HG03469 (cell line): ENCODE data around the gene KCNJ9.
"Not testable (repeated sequence)": the region's sequence is repeated elsewhere in the genome, so short reads cannot be mapped to it uniquely, and the experiment has no call there.

Source experiments
- ATAC-seq: cut with Tn5 transposase; IDR thresholded peaks from one replicate; pipeline ENCODE4 v1.9.1; 2021; ENCODE audit warnings: mild to moderate bottlenecking, moderate library complexity, moderate number of reproducible peaks; ENCODE audit not compliant: unreplicated experiment

The KCNJ9 gene

DNA sequence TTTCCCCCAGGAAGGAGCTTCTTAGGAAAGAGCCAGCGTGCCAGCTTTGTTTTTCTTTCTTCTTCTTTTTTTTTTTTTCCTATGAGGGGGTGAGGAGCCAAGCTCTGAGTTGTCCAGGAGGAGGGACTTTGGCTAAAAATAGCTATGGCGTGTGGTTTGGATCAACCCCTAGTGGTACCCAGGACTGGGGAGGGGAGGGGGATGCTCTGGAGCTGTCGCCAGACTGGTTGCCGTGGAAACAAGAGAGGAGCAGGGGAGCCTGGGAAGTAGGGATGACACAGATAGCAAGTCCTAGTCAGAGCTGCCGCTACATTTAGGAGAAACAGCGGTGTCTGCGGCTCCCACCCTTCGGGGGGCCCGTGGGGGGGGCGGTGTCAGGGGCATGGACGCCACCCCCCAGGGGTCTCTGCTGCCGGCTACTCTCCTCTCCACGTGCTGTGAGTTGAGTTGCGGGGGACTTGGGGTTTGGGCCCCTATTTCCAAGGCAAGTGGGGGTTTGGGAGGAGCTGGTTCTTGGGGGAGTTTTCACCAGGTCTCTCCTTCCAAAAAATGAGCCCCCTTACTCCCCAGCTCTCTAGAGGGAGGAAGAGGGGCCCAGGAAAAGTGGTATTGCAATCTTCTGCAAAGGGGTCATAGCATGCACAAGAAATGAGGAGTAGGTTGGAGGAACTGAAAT lies at the start of gene KCNJ9:
KCNJ9 (plus strand) TSS at position 278 of the 676 bp plus-strand sequence. CDS start 2,493 bp downstream, outside the sequence.
- ATAC-seq = no peak

DNA sequence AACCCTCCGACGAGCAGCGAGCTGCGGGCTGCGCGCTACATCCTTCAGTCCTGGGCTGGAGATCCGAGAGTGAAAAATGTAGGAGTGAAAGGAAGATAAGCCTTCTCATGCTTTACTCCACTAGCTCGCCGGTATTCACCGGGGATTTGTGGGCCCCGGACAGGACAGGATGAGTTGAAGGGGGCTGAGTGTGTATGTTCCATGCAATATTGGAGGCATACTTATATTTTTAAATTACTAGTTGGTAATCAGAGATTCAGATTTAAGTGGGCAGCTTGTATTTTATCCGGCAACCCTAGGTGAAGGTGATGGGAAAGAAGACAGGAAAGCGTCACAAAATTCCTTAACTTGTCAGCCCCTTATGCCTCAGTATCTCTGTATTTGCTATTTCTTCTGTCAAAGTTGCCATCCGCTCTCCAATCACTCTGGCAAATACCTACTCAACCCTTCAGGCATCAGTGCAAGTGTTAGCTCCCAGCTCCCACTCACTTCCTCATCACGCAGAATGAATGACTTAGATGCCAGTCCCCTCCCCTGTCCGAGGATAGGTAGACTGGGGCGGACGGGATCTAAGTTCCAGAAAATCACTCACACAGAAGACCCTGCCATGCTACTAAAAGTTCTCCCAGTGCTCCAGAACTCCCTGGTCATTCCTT lies 49.0 kb upstream of the KCNJ9 start:
- no peak for ATAC-seq

DNA sequence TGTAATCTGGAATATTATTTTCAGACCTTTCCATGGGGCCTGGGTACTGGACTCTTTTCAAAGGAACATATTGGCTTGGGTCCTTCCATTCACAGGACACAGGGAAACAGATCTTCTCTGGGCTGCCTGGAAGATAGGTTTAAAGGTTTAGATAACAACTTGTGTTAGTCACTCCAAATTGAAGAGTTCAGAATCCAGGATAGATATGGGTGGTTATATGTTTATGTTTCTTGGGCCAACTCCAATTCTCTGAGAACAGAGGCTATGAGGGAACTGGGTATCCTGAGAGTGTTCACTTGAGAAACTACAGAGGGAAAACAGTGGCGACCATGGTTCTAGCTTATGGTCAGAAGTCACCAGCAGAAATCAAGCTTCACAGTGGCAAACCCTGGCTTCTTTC lies 40.9 kb upstream of the KCNJ9 start:
- ATAC-seq = no peak

DNA sequence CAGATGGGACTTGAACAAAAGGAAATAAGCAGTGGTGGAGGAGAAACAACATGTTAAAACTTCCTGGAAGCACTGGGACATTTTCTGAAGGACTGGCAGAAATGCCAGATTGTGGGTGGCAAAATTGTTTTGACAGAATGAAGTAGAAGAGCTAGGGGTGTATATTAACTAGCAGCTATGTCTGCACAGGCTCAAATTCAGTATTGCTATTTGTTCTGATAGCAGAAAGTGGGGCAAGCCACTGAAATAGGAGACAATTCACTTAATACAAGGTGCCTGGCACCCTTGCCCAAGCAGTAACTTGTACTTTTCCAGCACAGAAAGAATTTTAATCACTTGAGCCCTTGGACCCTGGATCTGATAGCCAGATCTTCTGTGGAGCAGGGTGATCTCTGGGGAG lies 37.8 kb upstream of the KCNJ9 start:
- ATAC-seq = no peak

DNA sequence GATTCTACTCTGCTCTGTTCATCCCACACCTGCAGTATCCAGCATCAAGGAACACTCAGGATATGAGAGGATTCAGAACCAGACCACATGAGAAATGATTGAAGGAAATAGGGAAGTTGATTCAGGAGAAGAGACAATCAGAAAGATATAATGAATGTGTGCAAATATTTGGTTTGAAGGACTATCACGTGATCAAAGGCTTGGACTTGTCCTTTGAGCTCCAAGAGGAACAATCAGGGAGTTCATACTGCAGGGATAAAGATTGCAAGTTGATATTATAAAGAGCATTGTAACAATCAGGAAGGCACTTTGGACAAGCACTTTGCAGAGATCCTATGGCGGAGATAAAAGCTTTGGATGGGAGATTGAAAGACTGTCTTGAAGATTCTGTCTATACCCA lies 35.7 kb upstream of the KCNJ9 start:
- no peak for ATAC-seq

DNA sequence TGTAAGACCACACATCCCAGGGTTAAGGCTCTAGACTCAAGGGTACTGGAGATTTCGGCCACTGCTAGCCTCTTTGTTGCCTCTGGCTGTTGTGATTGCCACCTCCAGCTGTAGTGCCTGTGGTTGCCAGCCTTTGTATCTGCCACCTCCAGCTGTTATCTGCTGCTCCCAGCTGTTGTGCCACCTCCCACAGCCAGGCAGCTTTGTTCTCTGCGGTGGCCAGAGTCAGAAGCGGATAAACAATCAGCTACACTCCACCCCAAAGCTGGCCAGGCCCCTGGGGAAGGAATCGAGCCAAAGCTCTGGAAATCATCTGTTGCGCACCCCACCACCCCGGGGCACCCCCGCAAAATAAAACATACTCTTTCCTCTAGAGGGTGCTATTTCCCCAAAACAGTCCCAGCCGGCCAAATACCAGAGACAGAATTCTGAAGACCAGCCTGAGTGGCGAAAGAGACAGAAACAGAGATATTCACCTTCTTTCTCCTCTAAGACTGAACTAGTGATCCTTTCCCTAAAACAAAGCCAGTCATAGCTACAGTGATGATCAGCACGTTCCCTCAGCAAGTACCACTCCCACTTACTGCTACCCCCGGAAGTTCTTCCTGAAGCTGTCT lies 34.7 kb upstream of the KCNJ9 start:
- ATAC-seq = no peak

DNA sequence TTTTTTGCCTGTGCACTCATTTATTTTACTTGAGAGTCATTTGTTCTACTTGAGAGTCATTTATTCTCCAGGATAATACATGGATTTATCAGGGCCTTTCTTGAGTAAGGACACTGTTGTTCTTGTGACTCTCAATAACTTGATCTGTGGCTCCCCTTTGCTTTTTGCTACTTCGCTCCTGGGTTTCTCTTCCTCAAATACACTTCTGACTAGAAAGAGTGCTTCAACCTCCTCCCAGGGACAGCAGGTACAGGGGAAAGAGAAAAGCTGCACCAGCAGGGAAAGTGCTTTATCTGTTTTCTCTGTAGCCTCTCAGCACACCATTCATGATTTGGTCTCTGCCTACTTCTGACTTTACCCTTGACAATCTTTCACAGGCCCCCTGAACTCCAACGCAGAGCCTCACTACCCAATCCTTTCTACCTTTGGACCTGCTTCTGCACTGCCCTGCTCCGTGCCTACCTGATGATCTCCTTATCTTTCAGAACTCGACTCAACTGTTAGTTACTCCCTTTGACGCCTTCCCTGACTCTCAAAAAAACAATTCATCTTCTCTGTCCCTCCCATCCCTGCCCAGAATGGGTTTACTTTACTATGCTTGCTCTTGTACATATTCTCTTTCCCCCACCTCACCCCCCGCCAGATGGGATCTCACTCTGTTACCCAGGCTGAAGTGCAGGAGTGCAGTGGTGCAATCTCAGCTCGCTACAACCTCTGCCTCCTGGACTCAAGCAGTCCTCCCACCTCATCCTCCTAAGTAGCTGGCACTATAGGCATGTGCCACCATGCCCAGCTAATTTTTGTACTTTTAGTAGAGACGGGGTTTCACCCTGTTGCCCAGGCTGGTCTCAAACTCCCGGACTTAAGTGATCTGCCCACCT lies 34.0 kb upstream of the KCNJ9 start:
- ATAC-seq = no peak

DNA sequence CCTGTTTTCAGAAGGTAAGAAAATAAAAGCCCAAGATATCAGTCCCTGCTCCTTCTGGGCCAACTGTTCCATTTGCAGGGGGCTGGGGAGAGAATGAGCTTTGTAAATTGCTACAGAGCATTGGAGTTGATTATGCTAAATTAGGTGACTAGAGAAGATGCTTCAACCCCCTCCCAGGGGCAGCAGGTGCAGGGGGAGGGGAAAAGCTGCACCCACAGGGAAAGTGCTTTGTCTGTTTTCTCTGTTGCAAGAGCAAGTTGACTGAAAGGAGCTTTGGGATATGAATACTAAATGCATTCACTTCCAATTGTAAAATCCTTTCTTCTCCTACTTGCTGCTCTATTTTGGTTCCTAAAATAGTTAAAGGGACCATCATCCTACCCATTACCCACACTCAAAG lies 33.0 kb upstream of the KCNJ9 start:
- ATAC-seq = no peak

DNA sequence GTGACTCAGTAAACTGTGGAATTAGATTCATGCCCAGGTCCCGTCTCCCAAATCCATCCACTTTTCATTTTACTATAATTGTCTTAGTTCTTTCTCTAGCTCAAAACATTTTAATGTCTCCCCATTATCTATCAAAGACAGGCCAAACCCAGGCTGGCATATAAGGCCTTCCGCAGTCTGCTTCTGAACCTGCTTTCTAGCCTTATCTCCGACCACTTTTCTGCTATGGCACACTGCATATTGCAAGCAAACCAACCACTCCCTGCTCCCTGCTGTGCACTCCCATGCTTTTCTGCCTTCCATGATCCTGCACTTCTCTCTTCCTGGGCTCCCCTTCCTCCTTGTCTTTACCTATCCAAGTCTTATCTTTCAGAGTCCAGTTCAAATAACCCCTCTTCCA lies 32.2 kb upstream of the KCNJ9 start:
- no peak for ATAC-seq

DNA sequence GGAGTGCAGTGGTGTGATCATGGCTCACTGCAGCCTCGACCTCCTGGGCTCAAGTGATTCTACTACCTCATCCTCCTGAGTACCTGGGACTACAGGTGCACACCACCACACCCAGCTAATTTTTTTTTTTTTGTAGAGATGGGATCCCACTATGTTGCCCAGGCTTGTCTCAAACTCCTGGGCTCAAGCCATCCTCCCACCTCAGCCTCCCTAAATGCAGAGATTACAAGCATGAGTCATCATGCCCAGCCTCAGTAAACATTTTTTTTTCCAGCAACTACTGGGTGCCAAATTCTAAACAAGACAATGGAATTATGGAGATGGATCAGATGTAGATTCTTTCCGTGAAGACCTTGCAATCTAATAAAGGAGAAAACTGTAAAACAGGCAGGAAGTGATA lies 31.2 kb upstream of the KCNJ9 start:
- ATAC-seq = not testable (repeated sequence)

DNA sequence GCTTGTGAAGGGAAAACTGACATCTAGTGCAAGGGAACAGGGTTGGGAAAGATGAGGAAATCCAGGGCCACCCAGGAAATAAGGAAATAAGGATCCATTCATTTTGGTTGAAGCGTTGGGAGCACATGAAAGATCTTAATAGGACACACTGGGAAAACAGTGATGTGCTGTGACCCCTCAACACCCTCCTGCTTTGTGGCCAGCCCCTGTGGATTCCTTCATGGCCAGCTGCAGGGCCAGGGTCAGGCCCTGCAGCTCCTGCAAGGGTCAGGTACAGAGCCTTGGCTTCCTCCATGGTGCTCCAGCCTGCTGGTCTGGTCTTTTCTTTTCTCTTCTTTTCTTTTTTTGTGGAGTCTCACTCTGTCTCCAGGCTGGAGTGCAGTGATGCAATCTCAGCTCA lies 30.7 kb upstream of the KCNJ9 start:
- ATAC-seq = no peak

DNA sequence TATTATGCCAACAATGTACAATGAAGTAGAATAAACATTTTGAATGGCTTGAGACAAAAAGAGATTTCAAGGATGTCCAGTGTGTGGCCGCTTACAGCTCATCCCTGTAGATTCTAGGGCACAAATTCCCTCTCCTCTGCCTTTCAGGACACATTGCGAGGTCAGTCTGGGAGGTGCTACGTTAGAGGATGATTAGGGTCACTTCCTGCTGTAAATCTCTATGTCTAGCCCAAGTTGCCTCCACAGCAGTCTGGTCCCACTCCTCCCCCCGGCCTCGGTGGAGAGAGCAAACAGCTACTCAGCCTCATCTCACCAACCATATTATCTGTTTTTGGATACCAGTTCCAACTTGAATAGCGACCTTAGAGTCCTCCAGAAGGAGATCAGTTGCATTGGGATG lies 28.4 kb upstream of the KCNJ9 start:
- no peak for ATAC-seq

DNA sequence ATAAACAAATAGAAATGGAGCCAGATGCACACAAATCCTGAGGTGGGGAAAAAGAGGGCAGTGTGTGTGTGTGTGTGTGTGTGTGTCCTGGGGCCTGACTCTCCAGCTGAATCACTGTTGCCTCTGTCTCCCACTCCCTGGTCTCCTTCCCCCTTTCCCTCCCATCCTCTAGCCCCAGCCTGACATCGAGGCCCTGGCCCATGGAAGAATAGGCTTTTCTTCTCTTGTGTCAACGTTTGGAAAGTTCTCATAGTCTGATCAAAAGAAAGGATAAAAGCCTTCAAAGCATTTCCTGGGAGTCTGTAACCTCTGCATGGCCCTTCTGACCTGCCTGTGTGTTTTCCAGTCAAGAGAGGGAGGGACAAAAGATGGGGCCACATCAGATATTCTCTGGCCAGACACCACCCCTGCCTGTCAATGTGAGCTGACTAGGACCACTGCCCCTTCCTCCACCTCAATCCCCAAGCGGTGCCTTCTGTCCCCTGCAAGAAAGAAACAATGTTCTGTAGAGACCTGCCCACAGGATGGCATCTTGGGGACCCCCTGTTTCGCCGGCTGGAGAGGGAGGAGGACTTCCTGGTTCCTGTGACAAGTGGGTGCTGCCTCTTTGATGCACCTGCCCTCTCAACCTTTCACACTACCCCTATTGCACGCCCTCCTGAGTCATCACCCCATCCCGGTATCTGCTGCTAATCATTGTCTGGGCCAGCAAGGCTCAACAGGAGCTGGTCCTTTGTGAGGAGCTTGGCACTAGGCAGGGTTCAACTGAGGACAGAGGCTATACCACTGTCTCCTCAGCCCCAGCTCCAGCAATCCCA lies 27.6 kb upstream of the KCNJ9 start:
- no peak for ATAC-seq

DNA sequence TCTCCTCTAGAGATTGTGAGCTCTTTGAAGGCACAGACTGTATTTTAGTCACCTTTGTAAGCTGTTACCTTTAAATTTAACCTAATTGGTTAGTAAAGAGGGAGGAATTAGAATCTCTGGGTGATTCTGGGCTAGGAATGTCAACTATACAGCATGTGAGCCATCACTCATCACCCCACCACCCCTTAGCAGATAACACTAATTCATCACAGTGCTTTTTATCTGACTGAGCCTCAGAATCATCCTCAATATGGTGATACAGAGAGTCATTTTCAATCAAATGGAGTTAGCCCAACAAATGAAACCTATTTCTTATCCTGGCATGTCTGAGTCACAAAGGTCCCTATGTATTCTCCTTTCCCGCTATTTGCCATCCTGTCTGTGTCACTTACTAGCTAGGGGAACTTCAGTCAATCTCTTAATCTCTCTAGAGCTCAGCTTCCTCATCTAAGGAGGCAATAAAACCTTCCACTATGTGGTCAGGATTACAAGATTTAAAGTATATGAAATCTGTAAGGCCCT lies 24.6 kb upstream of the KCNJ9 start:
- no peak for ATAC-seq

DNA sequence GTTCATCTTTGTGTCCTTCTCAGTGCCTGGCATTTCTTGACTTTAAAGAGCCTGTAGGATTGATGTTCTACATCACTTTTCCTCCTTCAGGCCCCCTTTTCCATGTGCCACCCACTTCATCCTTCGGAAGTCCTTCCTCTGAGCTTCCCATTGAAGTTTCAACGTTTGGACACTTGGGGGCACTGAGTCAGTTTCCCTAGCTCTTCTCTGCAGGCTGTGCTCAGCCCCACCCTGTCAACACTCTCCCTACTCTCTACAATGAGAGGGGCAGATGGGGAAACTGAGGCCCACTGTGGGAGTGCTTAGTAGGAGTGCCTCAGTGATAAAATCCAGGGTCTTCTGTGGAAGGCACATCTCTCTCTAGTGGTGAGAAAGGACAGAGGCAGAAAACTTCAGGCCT lies 23.3 kb upstream of the KCNJ9 start:
- ATAC-seq = no peak

DNA sequence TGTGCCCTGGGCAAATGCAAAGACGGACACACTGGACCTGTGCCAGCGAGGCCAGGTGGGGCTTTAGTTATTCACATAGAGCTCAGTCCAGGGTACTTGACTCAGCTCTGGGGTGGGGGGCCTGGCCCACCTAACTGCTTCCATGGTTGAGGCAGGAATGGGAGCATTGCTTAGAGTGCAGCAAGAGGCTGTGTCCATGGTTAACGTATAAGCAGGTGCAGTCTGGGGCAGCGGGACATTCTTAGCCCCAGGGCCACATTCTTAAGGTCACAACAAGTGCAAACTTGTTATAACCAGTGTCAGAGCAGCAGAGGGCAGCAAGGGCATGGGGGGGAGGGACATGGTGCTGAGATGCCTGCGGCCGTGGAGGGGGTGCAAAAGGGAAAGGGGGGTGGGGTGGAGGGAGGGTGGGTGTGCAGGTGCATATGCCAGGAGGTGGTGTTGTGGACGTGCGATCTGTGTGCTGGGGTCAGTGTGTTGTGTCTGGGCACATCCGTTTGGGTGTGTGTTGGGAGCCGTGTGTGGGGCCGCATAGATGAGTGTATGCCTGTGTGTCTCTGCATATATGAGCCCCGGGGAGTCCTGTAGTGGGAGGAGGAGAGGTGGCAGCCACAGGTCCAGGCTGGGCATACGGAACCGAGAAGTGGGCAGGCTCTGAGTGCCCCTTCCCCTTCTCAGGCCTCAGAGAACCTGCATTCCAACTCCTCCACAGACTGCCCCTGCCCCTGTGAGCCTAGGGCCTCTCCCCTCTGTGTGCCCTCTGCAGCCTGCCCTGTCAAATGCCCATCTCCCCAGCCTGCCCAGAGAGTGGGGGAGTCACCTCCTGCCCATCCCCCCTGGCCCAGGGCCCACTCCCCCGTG lies 19.7 kb upstream of the KCNJ9 start:
- no peak for ATAC-seq

DNA sequence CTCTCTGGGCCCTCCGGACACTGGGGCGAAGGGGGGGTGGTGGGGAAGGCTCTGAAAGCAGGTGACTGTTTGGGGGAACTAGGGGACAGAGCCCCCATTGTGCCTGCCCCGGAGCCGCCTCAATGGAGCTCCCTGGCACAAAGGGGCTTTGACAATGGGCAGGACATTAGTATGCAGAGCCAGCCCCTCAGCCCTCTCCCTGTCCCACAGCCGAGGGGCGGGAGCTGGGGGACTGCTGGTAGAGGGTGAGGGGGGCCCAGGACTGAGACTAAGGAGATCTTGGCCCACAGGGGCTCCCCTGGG lies 19.2 kb upstream of the KCNJ9 start:
- no peak for ATAC-seq

DNA sequence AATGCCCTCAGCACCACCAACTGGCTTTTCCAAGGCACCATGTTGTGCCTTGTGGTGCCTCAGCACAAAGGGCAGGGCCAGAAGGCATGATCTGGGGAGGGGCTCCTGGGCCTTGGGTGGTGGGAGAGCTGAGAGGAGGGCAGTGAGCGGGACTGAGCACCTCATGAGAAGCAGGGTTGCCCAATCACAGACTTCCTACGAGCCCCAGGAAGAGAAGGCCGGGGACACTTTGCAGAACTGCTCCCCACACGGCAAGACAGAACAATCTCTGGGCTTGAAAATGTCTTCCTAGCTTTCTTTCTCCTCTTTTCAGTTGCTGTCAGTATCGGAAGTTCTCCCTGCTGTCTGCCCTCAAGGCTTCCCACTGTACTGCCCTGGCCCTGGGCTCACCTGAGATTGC lies 18.2 kb upstream of the KCNJ9 start:
- ATAC-seq = no peak

DNA sequence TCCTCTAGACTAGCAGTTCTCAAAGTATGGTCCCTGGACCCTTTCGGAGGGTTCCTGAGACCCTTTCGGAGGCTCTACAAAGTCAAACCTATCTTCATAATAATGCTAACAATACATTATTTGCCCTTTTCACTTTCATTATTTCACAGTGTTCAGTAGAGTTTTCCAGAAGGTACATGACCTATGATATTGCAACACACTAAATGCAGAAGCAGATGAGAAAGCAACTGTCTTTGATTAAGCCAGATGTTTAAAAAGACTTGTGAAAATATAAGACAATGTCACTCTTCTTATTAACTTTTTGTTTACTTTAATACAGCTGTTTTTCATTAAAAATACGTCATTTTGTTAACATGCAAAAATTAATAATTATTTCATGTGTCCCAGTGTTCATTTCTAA lies 17.2 kb upstream of the KCNJ9 start:
- no peak for ATAC-seq

DNA sequence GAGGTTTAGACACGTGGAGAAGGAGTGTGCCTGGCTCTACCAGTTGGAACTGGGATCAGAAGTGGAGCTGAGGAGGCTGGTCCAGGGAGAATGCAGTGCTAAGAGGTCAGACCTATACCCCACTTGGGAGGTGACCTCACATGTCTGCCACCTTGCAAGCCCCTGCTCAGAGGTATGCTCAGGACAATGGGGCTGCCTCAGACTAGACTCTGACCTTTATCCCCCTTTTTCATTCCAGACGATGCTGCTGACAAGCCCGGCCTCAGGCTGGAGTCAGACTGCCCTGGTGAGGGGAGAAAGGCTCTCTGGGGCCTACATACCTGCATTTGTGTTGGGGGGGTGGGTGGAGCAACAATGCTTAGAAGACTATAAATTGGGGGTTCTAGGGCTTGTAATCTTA lies 16.6 kb upstream of the KCNJ9 start:
- ATAC-seq = no peak
